ENCODE measurements around the gene PTPN1.

The PTPN1 gene

GRCh38 chr20:50554694-50555579 is 44.8 kb downstream of the PTPN1 start:
- H3K4me3 ChIP-seq (ENCODE audit: low read depth, low read length) = no peak overlapping the region
- TF ChIP-seq CTCF (IDR thresholded peaks at IDR 0.05; ENCODE audit: low read depth, low read length) = no peak
- no peak for DNase-seq (ENCODE audit: low read depth, low spot score)
- in situ Hi-C loops (cut with HindIII; ENCODE audit: low sequenced_read_pairs) = no loop called here

DNA sequence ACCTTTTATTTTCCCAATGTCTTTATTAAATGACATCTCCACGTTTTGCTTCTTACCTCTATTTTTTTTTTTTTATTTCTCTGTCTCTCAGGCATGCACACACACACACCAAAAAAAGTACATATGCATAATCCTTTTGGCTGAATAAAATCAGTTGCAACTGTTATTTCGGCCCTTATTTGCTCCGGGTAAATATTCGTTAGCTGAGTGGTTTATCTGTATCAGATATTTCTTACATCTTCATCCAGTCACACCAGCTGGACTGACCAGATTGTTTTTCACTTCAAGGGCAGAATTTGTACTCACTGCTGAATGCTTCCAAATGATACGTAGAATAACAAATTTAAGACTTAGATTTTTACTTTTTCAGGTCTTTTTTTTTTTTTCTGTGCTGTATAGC is 45.5 kb downstream of the PTPN1 start:
- TF ChIP-seq CTCF (IDR thresholded peaks at IDR 0.05; ENCODE audit: low read depth, low read length) = no peak
- in situ Hi-C loops (cut with HindIII; ENCODE audit: low sequenced_read_pairs) = no loop called here
- DNase-seq (ENCODE audit: low read depth, low spot score) = no peak
- H3K4me3 ChIP-seq (ENCODE audit: low read depth, low read length) = no peak overlapping the region

DNA sequence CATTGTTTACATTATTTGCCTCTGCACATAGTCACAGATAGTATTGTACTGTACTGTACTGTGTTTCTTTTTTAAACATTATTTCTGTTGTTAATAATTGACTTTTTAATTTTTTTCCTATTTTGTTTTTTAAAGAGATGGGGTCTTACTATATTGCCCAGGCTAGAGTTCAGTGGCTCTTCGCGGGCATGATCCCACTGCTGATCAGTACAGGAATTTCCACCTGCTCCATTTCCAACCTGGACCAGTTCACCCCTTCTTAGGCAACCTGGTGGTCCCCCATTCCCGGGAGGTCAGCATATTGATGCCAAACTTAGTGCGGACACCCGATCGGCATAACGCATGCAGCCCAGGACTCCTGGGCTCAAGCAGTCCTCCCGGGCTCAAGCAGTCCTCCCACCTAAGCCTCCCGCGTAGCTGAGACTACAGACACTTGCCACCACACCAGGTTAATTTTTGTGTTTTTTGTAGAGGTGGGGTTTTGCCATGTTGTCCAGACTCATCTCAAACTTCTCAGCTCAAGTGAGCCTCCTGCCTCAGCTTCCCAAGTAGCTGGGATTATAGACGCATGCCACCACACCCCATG is 47.5 kb downstream of the PTPN1 start:
- H3K4me3 ChIP-seq (ENCODE audit: low read depth, low read length) = no peak overlapping the region
- in situ Hi-C loops (cut with HindIII; ENCODE audit: low sequenced_read_pairs) = no loop called here
- no peak for DNase-seq (ENCODE audit: low read depth, low spot score)
- TF ChIP-seq CTCF (IDR thresholded peaks at IDR 0.05; ENCODE audit: low read depth, low read length) = no peak

GRCh38 chr20:50558483-50558925 is 48.3 kb downstream of the PTPN1 start:
- H3K4me3 ChIP-seq (ENCODE audit: low read depth, low read length) = no peak overlapping the region
- in situ Hi-C loops (cut with HindIII; ENCODE audit: low sequenced_read_pairs) = no loop called here
- no peak for TF ChIP-seq CTCF (IDR thresholded peaks at IDR 0.05; ENCODE audit: low read depth, low read length)
- peak; percentile 86 for DNase-seq (ENCODE audit: low read depth, low spot score)

- in situ Hi-C loops (cut with HindIII; ENCODE audit: low sequenced_read_pairs) = no loop called here
Measured at GRCh38 chr20:50559149-50559548, 49.0 kb downstream of the PTPN1 start.

More at GRCh38 chr20:50559149-50559548, 49.0 kb downstream of the PTPN1 start:
- DNase-seq (ENCODE audit: low read depth, low spot score) = no peak
- no peak for TF ChIP-seq CTCF (IDR thresholded peaks at IDR 0.05; ENCODE audit: low read depth, low read length)
- no peak overlapping the region for H3K4me3 ChIP-seq (ENCODE audit: low read depth, low read length)

All from astrocyte of the spinal cord (primary cell).